Parathyroid adenoma (tissue), 2 donors: ENCODE data around the gene LSM7.

Experiments used
- H2AFZ ChIP-seq: fragments of 300-600 bp; sonication (generic); one replicate; pipeline ENCODE4 v1.7.0; 2017; ENCODE audit warnings: antibody characterized with exemption, mild to moderate bottlenecking
- H3K27ac ChIP-seq: fragments of 300-600 bp; sonication (generic); one replicate; pipeline ENCODE4 v1.7.0; 2017
- H3K27me3 ChIP-seq: fragments of 300-600 bp; sonication (generic); one replicate; pipeline ENCODE4 v1.7.0; 2017; ENCODE audit warnings: low read length; ENCODE audit not compliant: control insufficient read depth, insufficient read depth
- H3K36me3 ChIP-seq: fragments of 300-600 bp; sonication (generic); one replicate; pipeline ENCODE4 v1.7.0; 2017; ENCODE audit warnings: low read length; ENCODE audit not compliant: control insufficient read depth, insufficient read depth
- H3K4me1 ChIP-seq: fragments of 300-600 bp; sonication (generic); one replicate; pipeline ENCODE4 v1.7.0; 2017; ENCODE audit warnings: control low read depth
- H3K4me2 ChIP-seq: fragments of 300-600 bp; sonication (generic); one replicate; pipeline ENCODE4 v1.7.0; 2017; ENCODE audit warnings: low read length
- H3K4me3 ChIP-seq: fragments of 300-600 bp; sonication (generic); one replicate; pipeline ENCODE4 v1.7.0; 2017; ENCODE audit warnings: low read depth, low read length
- H3K79me2 ChIP-seq: fragments of 300-600 bp; sonication (generic); one replicate; pipeline ENCODE4 v1.7.0; 2017; ENCODE audit warnings: control low read depth
- H3K9ac ChIP-seq: fragments of 300-600 bp; sonication (generic); one replicate; pipeline ENCODE4 v1.7.0; 2017; ENCODE audit warnings: mild to moderate bottlenecking
- H3K9me3 ChIP-seq: fragments of 300-600 bp; sonication (generic); one replicate; pipeline ENCODE4 v1.7.0; 2017; ENCODE audit warnings: low read length; ENCODE audit not compliant: control insufficient read depth
- TF ChIP-seq, protein P1 (sequence below): fragments of 300-600 bp; sonication (generic); IDR thresholded peaks from one replicate; pipeline ENCODE4 v1.7.0; 2017; ENCODE audit warnings: antibody characterized with exemption, mild to moderate bottlenecking
- donor health status: primary hyperparathyroidism.

Gene LSM7

DNA sequence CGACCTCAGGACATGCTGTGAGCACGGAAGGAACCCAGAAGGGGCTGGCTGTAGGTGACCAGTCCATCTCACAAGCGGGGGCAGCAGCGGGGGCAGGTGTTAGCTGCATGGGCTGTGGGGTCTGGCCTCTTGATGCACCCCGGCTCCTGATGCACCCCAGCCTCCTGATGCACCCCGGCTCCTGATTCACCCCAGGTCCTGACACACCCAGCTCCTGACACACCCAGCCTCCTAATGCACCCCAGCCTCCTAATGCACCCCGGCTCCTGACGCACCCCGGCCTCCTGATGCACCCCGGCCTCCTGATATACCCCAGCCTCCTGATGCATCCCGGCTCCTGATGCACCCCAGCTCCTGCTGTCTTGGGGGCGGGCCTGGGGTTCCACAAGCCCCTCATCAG is 7.4 kb downstream of the LSM7 start:
- no peak overlapping the region for H3K4me2 ChIP-seq
- no peaks in the 10 kb centered on the region for H3K27me3 ChIP-seq
- no peaks in the 10 kb centered on the region for H3K36me3 ChIP-seq
- H3K4me1 ChIP-seq, result no peaks in the 10 kb centered on the region
- no peak overlapping the region for H2AFZ ChIP-seq
- H3K79me2 ChIP-seq, result no peaks in the 10 kb centered on the region
- H3K9ac ChIP-seq, result no peak overlapping the region
- TF ChIP-seq, protein P1, sequence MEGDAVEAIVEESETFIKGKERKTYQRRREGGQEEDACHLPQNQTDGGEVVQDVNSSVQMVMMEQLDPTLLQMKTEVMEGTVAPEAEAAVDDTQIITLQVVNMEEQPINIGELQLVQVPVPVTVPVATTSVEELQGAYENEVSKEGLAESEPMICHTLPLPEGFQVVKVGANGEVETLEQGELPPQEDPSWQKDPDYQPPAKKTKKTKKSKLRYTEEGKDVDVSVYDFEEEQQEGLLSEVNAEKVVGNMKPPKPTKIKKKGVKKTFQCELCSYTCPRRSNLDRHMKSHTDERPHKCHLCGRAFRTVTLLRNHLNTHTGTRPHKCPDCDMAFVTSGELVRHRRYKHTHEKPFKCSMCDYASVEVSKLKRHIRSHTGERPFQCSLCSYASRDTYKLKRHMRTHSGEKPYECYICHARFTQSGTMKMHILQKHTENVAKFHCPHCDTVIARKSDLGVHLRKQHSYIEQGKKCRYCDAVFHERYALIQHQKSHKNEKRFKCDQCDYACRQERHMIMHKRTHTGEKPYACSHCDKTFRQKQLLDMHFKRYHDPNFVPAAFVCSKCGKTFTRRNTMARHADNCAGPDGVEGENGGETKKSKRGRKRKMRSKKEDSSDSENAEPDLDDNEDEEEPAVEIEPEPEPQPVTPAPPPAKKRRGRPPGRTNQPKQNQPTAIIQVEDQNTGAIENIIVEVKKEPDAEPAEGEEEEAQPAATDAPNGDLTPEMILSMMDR, result no peak
- H3K4me3 ChIP-seq, result no peak overlapping the region
- H3K27ac ChIP-seq, result no peak overlapping the region
- H3K9me3 ChIP-seq, result no peaks in the 10 kb centered on the region

DNA sequence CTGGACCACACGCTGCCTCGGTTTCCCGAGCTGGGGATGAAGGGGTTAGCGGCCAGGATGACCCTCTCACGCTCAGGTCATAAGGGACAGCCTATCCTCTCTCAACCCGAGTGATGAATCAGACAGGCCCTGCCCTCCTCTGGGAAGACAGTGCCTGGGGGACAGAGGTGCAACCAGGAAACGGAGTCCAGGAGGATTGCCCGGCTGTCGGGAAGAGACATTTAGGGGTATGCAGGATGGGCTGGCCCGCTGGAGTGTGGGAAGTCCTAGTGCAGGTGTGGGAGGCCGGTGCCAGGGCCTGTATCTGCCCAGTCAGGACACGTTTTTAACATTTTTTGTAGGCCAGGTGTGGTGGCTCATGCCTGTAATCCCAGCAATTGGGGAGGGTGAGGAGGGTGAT is 8.3 kb downstream of the LSM7 start:
- H3K4me3 ChIP-seq, result no peak overlapping the region
- H3K36me3 ChIP-seq, result no peaks in the 10 kb centered on the region
- H3K9ac ChIP-seq, result no peak overlapping the region
- no peak overlapping the region for H3K4me2 ChIP-seq
- TF ChIP-seq, protein P1, result no peak
- H3K9me3 ChIP-seq, result no peaks in the 10 kb centered on the region
- no peak overlapping the region for H2AFZ ChIP-seq
- H3K4me1 ChIP-seq, result no peaks in the 10 kb centered on the region
- no peaks in the 10 kb centered on the region for H3K27me3 ChIP-seq
- H3K79me2 ChIP-seq, result no peaks in the 10 kb centered on the region
- no peak overlapping the region for H3K27ac ChIP-seq

DNA sequence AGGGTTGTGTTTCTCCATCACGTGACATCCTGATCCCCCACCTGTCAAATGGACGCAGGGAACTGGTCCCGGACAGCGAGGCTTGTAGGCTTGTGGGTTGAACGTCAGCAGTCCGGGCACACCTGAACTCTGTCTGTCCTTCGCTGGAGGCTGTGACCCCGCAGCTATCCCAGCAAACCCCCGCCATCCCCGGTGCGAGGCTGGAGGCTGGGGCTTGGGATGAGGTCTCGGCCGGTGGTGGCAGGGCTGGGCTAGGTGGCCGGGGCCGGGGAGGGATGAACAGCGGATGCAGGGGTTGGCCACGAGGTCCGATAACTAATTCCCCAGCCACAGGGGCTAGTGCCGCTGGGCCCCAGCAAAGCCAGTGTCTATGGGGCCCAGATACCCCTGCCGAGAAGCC is 8.8 kb downstream of the LSM7 start:
- Histone ChIP-seq H3K27me3 (no peaks in the 10 kb centered on the region), H2AFZ (no peak overlapping the region), H3K9ac (no peak overlapping the region), H3K4me1 (no peaks in the 10 kb centered on the region), H3K36me3 (no peaks in the 10 kb centered on the region), H3K4me3 (no peak overlapping the region), H3K27ac (no peak overlapping the region), H3K4me2 (no peak overlapping the region), H3K9me3 (no peaks in the 10 kb centered on the region), H3K79me2 (no peaks in the 10 kb centered on the region)
- TF ChIP-seq, protein P1, result no peak

DNA sequence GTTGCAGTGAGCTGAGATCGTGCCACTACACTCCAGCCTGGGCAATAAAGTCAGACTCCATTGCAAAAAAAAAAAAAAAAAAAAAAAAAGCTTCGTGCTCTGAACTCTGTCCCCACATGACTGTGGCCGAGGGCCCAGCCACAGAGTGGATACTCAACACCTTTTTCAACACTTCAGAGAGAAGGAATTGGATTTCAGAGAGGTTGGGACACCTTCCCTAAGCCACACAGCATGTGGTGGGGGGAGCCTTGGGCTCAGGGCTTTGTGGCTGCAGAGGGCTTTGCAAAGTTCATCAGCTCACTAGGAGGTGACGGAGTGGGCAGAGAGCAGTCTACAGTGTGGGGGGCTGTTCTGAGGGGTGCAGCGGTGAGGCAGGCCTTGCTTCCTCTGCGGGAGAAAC is 9.5 kb downstream of the LSM7 start:
- H3K4me2 ChIP-seq, result no peak overlapping the region
- H3K4me1 ChIP-seq, result no peaks in the 10 kb centered on the region
- no peak overlapping the region for H3K9ac ChIP-seq
- H3K36me3 ChIP-seq, result no peaks in the 10 kb centered on the region
- H3K27ac ChIP-seq, result no peak overlapping the region
- no peaks in the 10 kb centered on the region for H3K9me3 ChIP-seq
- no peak overlapping the region for H2AFZ ChIP-seq
- no peaks in the 10 kb centered on the region for H3K79me2 ChIP-seq
- no peak overlapping the region for H3K4me3 ChIP-seq
- TF ChIP-seq, protein P1, result no peak
- H3K27me3 ChIP-seq, result no peaks in the 10 kb centered on the region

DNA sequence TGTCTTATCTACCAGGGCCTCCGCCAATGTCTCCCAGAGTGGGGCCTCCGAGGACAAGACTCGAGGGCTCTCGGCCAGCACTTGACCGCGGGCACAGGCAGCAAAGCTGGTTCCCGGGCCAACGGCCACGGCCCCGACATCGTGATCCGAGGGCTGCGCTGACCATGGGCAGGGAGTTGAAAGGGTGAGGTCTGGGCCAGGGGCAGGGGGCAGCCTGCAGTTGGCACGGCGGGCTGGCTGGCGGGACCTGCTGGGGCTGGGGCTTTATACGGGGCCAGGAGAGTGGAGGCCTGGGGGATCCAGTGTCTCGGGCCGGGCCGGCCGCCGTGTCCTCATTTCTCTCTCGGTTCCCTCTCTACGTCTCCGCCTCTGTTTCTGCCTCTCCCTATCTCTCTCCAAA is 10.6 kb downstream of the LSM7 start:
- TF ChIP-seq, protein P1, result no peak
- no peak overlapping the region for H2AFZ ChIP-seq

More for the DNA sequence above, 10.6 kb downstream of the LSM7 start:
- Histone ChIP-seq H3K27ac (no peak overlapping the region), H3K79me2 (no peaks in the 10 kb centered on the region), H3K4me3 (no peak overlapping the region), H3K36me3 (no peaks in the 10 kb centered on the region), H3K4me2 (no peak overlapping the region), H3K4me1 (no peaks in the 10 kb centered on the region), H3K9me3 (no peaks in the 10 kb centered on the region), H3K27me3 (no peaks in the 10 kb centered on the region), H3K9ac (no peak overlapping the region)
